Left forelimb (tissue), 1 donor: ENCODE results near the gene FAM111A.
A peak's percentile ranks its signal among the peaks of the same experiment; 100 is the strongest.
"Not testable (repeated sequence)": the region's sequence is repeated elsewhere in the genome, so short reads cannot be mapped to it uniquely, and the experiment has no call there.

ENCODE experiments used
- DNase-seq: peaks from one replicate; pipeline ENCODE4 v3.0.0-alpha.2; 2018; ENCODE audit warnings: low spot score

The FAM111A gene

GRCh38 chr11:59142530-59143507, at the start of gene FAM111A:
Gene FAM111A (plus strand): TSS chr11:59142856. CDS start chr11:59148873, 6,017 bp downstream.
- DNase-seq, result peak; percentile 91

DNA sequence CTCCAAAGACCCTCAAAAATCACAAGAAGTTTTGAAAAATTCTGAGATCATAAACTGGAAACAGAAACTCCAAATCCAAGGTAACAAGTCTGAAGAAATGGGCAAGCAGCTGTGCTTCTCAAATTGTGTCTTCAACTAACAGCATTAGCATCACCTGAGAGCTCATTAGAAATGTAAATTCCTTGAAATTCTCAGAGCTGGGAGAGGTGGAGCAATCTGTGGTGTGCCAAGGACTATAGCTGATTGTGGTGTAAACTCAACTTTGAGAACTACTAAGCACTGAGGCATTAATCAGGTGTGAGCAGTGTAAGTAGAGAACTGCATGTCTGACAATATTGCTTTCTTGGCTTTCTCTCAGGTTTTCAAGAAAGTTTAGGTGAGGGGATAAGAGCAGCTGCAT, 49.1 kb upstream of the FAM111A start:
- not testable (repeated sequence) for DNase-seq

- not testable (repeated sequence) for DNase-seq
These were observed 47.4 kb upstream of the FAM111A start for GRCh38 chr11:59095225-59095624.

GRCh38 chr11:59095972-59096575, 46.6 kb upstream of the FAM111A start:
- DNase-seq, result not testable (repeated sequence)

GRCh38 chr11:59097113-59097708, 45.4 kb upstream of the FAM111A start:
- DNase-seq, result no peak

DNA sequence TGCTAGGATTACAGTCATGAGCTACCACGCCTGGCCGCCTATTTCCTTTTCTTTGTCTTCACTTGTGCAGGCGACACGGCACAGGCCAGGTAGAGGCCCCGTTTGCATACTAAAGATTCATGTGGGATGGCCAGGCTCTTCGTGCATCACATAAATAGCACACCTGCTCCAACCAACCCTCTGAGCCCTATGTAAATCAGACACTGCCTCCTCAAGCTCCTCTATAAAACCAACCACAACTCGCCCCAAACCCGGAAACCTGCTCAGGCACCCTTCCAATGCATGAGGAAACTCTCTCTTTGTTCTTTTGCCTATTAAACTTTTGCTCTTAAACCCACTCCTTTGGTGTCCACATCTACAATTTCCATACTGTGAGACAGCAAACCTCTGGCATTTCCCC, 44.7 kb upstream of the FAM111A start:
- not testable (repeated sequence) for DNase-seq

DNA sequence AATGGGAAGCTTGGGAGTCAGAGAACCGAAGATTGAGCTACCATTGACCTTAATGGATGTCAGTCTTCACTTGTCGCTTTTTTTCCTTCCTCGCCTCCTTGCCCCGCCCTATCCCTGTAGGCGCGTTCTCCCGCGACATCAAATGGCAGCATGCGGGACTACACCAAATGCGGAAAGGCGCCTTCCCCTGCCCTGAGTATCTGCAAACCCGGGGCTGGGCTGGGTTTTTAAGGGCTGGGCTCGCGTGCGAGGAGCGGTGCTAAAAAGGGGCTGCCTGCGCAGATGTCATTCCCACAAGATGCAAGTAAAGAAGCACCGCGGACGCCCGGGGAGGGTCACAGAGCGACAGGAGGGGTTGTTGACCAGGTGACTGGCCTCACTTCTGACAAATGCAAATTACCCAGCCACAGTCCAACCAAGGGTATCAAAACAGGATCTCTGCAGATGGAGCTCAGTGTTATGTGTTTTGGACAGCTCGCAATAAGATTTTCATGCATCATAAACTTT, 40.3 kb upstream of the FAM111A start:
- no peak for DNase-seq

GRCh38 chr11:59106363-59107336, 36.0 kb upstream of the FAM111A start, which contains the start of gene FAM111B:
Gene FAM111B (plus strand): TSS chr11:59107237. CDS start chr11:59109626, 2,389 bp downstream.
- peak; percentile 85 for DNase-seq

DNA sequence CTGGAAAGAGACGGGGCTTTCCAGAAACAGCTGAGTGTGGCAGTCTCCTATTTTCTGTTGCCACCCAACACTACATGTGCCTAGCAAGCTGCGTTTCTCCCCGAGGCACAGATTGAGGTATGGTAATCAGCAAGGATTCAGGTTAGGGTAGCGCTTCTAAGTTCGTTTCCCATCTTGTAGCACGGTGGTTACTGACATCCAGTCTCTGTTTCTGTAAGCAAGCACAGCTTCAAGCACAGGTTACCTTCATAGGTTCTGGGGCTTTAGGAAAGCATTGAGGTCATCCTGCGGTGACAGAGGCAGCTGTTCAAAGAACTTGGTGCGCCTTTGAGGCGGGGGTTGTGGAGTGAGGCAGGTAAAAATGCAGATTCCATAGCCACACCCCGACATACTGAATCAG, 34.9 kb upstream of the FAM111A start:
- DNase-seq, result not testable (repeated sequence)

DNA sequence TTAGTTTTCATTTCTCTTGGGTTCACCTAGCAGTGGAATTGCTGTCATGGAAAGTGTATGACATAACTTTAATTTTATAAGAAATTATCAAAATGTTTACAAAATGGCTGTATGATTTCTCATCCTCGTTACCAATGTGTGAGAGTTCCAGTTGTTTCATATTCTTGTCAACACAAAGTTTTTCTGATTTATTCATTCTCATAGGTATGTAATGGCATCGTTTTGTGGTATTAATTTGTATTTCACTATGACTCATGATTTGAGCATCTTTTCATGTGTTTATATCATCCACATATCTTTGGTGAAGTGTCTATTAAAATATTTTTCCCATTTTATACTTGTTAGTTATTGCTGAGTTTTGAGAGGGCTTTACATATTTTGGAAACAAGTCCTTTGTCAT, 30.2 kb upstream of the FAM111A start:
- no peak for DNase-seq

DNA sequence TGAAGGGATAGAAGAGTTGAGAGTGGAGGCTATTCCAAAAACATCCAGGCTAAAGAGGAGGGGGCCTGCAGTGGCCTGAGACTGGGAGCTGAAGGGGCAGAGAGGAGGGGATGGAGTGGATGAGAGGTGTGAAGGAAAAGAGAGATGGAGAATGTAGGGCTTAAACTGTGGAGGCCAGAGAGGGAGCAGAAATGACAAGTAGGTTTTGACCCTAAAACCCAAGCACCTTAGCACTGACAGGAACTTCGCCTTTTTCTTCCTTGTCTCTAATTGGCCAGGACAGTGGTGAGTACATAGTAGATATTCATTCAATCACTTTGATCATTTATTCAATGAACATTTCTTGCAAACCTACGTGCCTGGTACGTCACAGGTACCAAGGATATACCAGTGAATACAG, 28.3 kb upstream of the FAM111A start:
- DNase-seq, result no peak

- no peak for DNase-seq
These were observed 27.1 kb upstream of the FAM111A start for GRCh38 chr11:59115553-59115952.

- DNase-seq, result no peak
These were observed 24.9 kb upstream of the FAM111A start for GRCh38 chr11:59117774-59118173.

DNA sequence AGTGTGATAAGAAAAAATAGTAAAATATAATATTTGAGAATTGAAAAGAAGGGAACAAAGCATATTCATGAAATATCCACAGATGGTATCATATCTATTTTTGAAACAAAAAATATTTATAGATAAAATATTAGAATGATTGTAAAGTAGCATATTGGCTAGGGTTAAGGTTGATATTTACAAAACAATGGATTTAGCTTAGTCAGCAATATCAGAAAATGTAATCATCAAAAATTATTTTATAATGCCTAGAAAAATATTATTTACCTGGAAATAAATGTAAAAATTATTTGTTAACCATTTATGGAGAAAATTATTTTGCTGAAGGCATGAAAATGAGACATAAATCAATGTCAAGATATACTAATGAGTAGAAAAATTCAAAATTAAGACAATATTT, 22.8 kb upstream of the FAM111A start:
- DNase-seq, result no peak

- DNase-seq, result peak; percentile 89
These were observed 6.8 kb upstream of the FAM111A start for GRCh38 chr11:59135648-59136461.

DNA sequence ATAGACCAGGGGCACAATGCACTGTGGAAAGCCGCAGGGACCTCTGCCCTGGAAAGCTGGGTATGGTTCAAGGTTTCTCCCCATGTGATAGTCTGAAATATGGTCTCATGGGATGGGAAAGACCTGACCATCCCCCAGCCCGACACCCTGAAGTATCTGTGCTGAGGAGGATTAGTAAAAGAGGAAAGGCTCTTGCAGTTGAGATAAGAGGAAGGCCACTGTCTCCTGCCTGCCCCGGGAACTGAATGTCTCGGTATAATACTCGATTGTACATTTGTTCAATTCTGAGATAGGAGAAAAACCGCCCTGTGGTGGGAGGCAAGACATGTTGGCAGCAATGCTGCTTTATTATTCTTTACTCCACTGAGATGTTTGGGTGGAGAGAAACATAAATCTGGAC, 6.1 kb upstream of the FAM111A start:
- DNase-seq, result not testable (repeated sequence)

GRCh38 chr11:59137190-59137589, 5.5 kb upstream of the FAM111A start:
- no peak for DNase-seq

DNA sequence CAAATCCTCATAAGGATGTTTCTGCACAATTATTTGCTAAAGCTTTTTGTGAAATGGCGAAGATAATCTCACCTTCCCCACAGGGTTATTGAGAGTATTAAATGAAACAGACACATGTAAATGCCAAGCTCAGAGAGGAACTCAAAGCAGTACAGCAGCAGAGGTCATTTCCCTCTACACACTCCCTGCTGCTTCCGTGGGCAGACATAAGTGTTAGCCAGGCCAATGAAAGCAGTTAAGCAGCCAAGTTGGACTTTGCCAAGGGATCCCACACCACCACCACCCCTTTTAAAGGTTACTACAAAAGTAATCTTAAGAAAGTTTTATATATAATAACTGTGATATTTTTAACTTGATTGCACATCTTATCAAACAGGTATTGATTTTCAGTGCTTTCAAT, 4.0 kb upstream of the FAM111A start:
- no peak for DNase-seq

GRCh38 chr11:59141191-59141590, 1.5 kb upstream of the FAM111A start:
- DNase-seq, result no peak
